ENCODE results near the gene SYCE1.

Gene SYCE1

DNA sequence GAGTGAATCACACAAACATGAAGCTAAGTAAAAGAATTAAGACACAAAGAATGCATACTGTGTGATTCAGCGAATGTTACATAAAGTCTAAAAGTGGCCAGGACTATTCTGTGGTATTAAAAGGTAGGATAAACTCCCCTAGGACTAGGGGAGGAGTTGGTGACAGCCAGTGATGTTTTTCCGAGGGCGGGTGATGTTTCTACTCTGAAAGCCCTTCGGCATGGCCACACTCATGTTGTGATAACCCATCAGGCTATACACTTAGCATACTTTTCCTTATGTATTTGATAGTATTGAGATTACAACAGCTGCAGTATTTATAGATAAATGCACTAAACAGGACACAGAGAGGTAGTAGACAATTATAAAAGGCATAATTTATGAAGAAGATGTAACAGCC, 54.0 kb downstream of the SYCE1 start:
- no peak for DNase-seq

- no peak for DNase-seq
These were observed 55.7 kb downstream of the SYCE1 start for GRCh38 chr10:133509700-133510099.

Data from stimulated activated CD4-positive, alpha-beta T cell treated with anti-CD3 and anti-CD28 coated beads, Interleukin-1b, Interleukin-23, amount 100 ng/mL, for 48 hours (primary cell).